HepG2 (cell line): ENCODE data around the gene SND1.

Experiments used
- ATRX ChIP-seq: sonication (generic); formaldehyde crosslinking; IDR thresholded peaks from 2 replicates; pipeline ENCODE4 v1.4.0; 2020; ENCODE audit warnings: missing genetic modification reagents, borderline replicate concordance
- CEBPB ChIP-seq: IDR thresholded peaks from 2 replicates; pipeline ENCODE4 v1.6.1; 2011; ENCODE audit warnings: low read depth, low read length, improper control_type of control experiment, borderline replicate concordance
- CTCF ChIP-seq: sonication (generic); formaldehyde crosslinking; IDR thresholded peaks from 2 replicates; pipeline ENCODE4 v1.5.0; 2020; ENCODE audit warnings: mild to moderate bottlenecking, missing genetic modification reagents, moderate library complexity
- HOXA7 ChIP-seq: sonication (generic); formaldehyde crosslinking; IDR thresholded peaks from 2 replicates; pipeline ENCODE4 v1.8.1; 2022; ENCODE audit warnings: mild to moderate bottlenecking, missing genetic modification reagents, moderate library complexity
- KDM1A ChIP-seq: IDR thresholded peaks from 2 replicates; pipeline ENCODE4 v1.6.1; 2016; ENCODE audit warnings: missing compliant biosample characterization
- PATZ1 ChIP-seq: sonication (generic); formaldehyde crosslinking; IDR thresholded peaks from 2 replicates; pipeline ENCODE4 v1.4.0; 2020; ENCODE audit warnings: missing genetic modification reagents
- POLR2A ChIP-seq, 2 experiments: IDR thresholded peaks; 2 replicates each; pipeline ENCODE4 v1.6.1; 2011; ENCODE audit warnings: low read depth in 2 of 2, low read length in 2 of 2, mild to moderate bottlenecking in 1 of 2, moderate library complexity in 1 of 2; ENCODE audit not compliant: insufficient read depth in 1 of 2
- RBAK ChIP-seq: sonication (generic); formaldehyde crosslinking; IDR thresholded peaks from 2 replicates; pipeline ENCODE4 v1.5.1; 2020; ENCODE audit warnings: mild to moderate bottlenecking, missing genetic modification reagents
- SRF ChIP-seq: IDR thresholded peaks from 2 replicates; pipeline ENCODE4 v1.6.1; 2011; ENCODE audit warnings: mild to moderate bottlenecking, low read depth, low read length, moderate library complexity
- SRSF4 ChIP-seq: fragments of 200-400 bp; formaldehyde crosslinking; IDR thresholded peaks from one replicate; pipeline ENCODE4 v1.6.1; 2018; ENCODE audit warnings: mild to moderate bottlenecking, low read depth, low read length, moderate library complexity; ENCODE audit not compliant: poor library complexity, severe bottlenecking
- TARDBP ChIP-seq: sonication (generic); formaldehyde crosslinking; IDR thresholded peaks from 2 replicates; pipeline ENCODE4 v1.8.0; 2022; ENCODE audit warnings: mild to moderate bottlenecking, missing genetic modification reagents

GRCh38 chr7:127819975-127820731, 168.2 kb downstream of the SND1 start:
- no peak for TF ChIP-seq TARDBP (CRISPR knock-in tag)
- no peak for TF ChIP-seq SRSF4
- no peak for TF ChIP-seq HOXA7 (CRISPR knock-in tag)
- TF ChIP-seq ATRX (CRISPR knock-in tag) = no peak
- no peak for TF ChIP-seq SRF
- TF ChIP-seq PATZ1 (CRISPR knock-in tag) = no peak
- no peak for TF ChIP-seq CTCF (CRISPR knock-in tag)
- no peak for TF ChIP-seq POLR2A (IDR thresholded peaks at IDR 0.05; ENCODE audit: insufficient read depth in 1 of 2, low read depth in 2 of 2, low read length in 2 of 2)
- TF ChIP-seq CEBPB = no peak
- no peak for TF ChIP-seq RBAK
- no peak for TF ChIP-seq KDM1A (CRISPR knock-in tag)
